ENCODE data around the gene NR1D1. TPM values are rescaled to one million over a fixed set of nuclear protein-coding genes. Genes with fewer than 3 reads are reported as not detected.
"Not testable (repeated sequence)": the region's sequence is repeated elsewhere in the genome, so short reads cannot be mapped to it uniquely, and the experiment has no call there.

The NR1D1 gene
- total RNA-seq = 0.43 TPM

GRCh38 chr17:40100419-40100668, at the start of gene NR1D1:
TSS of gene NR1D1 (minus strand) at chr17:40100589. CDS start at chr17:40100094, 495 bp downstream.
- Histone ChIP-seq H3K27ac (peak within 1 kb of the TSS; percentile 91 to 99), H3K9me3 (no peaks in the 10 kb centered on the region), H3K27me3 (no peaks in the 10 kb centered on the region), H3K4me3 (peak within 1 kb of the TSS; percentile 89 to 94), H3K36me3 (peaks cover 17 to 21% of the 10 kb centered on the region in 2 donors), H3K4me1 (peaks cover 27 to 70% of the 10 kb centered on the region in 2 donors)
- no peak for TF ChIP-seq CTCF (IDR thresholded peaks at IDR 0.05)
- no peak for DNase-seq (ENCODE audit: low spot score in 2 of 2)
- intact Hi-C loops (cut with DNase I) = loop anchor here (1.0 kb wide), 1 partner anchor 11 kb away; no protein-coding TSS in a partner anchor

- intact Hi-C loops (cut with DNase I) = loop anchor here (10.0 kb wide), 1 partner anchor 1876 kb away; the partner anchor contains the start of gene NKIRAS2
- no peaks in the 10 kb centered on the region for H3K27me3 ChIP-seq
- H3K4me1 ChIP-seq = peaks cover 0 to 5% of the 10 kb centered on the region in 2 donors
- H3K36me3 ChIP-seq = peaks cover 19 to 58% of the 10 kb centered on the region in 2 donors
- DNase-seq (ENCODE audit: low spot score in 2 of 2) = no peak
- no peak overlapping the region for H3K4me3 ChIP-seq
- no peaks in the 10 kb centered on the region for H3K9me3 ChIP-seq
- no peak for TF ChIP-seq CTCF (IDR thresholded peaks at IDR 0.05)
- H3K27ac ChIP-seq = peak overlapping the region in 1 of 2 donors; percentile 15
Measured at GRCh38 chr17:40148527-40148926, 48.1 kb upstream of the NR1D1 start.

- DNase-seq (ENCODE audit: low spot score in 2 of 2) = no peak
- Histone ChIP-seq H3K36me3 (peaks cover 12 to 57% of the 10 kb centered on the region in 2 donors), H3K4me3 (no peak overlapping the region), H3K4me1 (peaks cover 8 to 14% of the 10 kb centered on the region in 2 donors), H3K27ac (no peak overlapping the region), H3K9me3 (no peaks in the 10 kb centered on the region), H3K27me3 (no peaks in the 10 kb centered on the region)
- intact Hi-C loops (cut with DNase I) = loop anchor here (10.0 kb wide), 1 partner anchor 1879 kb away; the partner anchor contains the start of gene NKIRAS2
- TF ChIP-seq CTCF (IDR thresholded peaks at IDR 0.05) = no peak
Measured at GRCh38 chr17:40145476-40145875, 45.1 kb upstream of the NR1D1 start.

GRCh38 chr17:40143166-40143565, 42.8 kb upstream of the NR1D1 start:
- DNase-seq (ENCODE audit: low spot score in 2 of 2); H3K9me3 ChIP-seq; H3K4me3 ChIP-seq; H3K27ac ChIP-seq; H3K27me3 ChIP-seq: not testable (repeated sequence)
- intact Hi-C loops (cut with DNase I) = loop anchor here (10.0 kb wide), 1 partner anchor 1882 kb away; the partner anchor contains the start of gene NKIRAS2
- H3K4me1 ChIP-seq = peaks cover 15 to 19% of the 10 kb centered on the region in 2 donors
- peaks cover 5 to 37% of the 10 kb centered on the region in 2 donors for H3K36me3 ChIP-seq

- no peaks in the 10 kb centered on the region for H3K9me3 ChIP-seq
- no peak for TF ChIP-seq CTCF (IDR thresholded peaks at IDR 0.05)
- H3K36me3 ChIP-seq = peaks cover 13 to 31% of the 10 kb centered on the region in 2 donors
- intact Hi-C loops (cut with DNase I) = loop anchor here (1.0 to 10.0 kb wide), 4 partner anchors 16 to 1885 kb away; partner anchors contain the start of gene NKIRAS2
- peaks cover 14 to 15% of the 10 kb centered on the region in 2 donors for H3K4me1 ChIP-seq
- H3K27me3 ChIP-seq = no peaks in the 10 kb centered on the region
- peak overlapping the region; percentile 91 to 99 for H3K27ac ChIP-seq
- peak overlapping the region; percentile 82 to 97 for H3K4me3 ChIP-seq
- DNase-seq (ENCODE audit: low spot score in 2 of 2) = no peak
Measured at GRCh38 chr17:40139566-40140058, 39.2 kb upstream of the NR1D1 start.

GRCh38 chr17:40135817-40136216, 35.4 kb upstream of the NR1D1 start:
- TF ChIP-seq CTCF (IDR thresholded peaks at IDR 0.05) = no peak
- Histone ChIP-seq H3K27ac (no peak overlapping the region), H3K4me3 (no peak overlapping the region), H3K27me3 (no peaks in the 10 kb centered on the region), H3K9me3 (no peaks in the 10 kb centered on the region), H3K36me3 (peaks cover 48 to 54% of the 10 kb centered on the region in 2 donors), H3K4me1 (peaks cover 6 to 7% of the 10 kb centered on the region in 2 donors)
- intact Hi-C loops (cut with DNase I) = no loop called here
- no peak for DNase-seq (ENCODE audit: low spot score in 2 of 2)
